Liver (tissue), 9 donors: Measurements from ENCODE around the gene MCFD2. TPM values are rescaled to one million over a fixed set of nuclear protein-coding genes. Genes with fewer than 3 reads are reported as not detected.

ENCODE experiments used
- DNase-seq: peaks from one replicate; pipeline ENCODE4 v3.0.0-alpha.2; 2017; ENCODE audit warnings: low spot score
- H3K27ac ChIP-seq, 2 donors: one replicate each; pipeline ENCODE4 v1.7.0; 2013; ENCODE audit warnings: inconsistent platforms in 2 of 2, low read length in 2 of 2, control low read depth in 1 of 2, low read depth in 1 of 2, mild to moderate bottlenecking in 1 of 2
- H3K27me3 ChIP-seq, 4 donors: one replicate each; pipeline versions ENCODE4 v1.6.1 to v1.7.0; 2013; ENCODE audit warnings: low read length in 3 of 4, inconsistent platforms in 1 of 4, mild to moderate bottlenecking in 1 of 4, moderate library complexity in 1 of 4; ENCODE audit not compliant: control insufficient read depth in 4 of 4, insufficient read depth in 4 of 4
- H3K36me3 ChIP-seq, 4 donors: one replicate each; pipeline versions ENCODE4 v1.6.1 to v1.7.0; 2013; ENCODE audit warnings: low read length in 3 of 4, mild to moderate bottlenecking in 3 of 4, low read depth in 1 of 4, moderate library complexity in 1 of 4; ENCODE audit not compliant: control insufficient read depth in 4 of 4, insufficient read depth in 3 of 4
- H3K4me1 ChIP-seq, 4 donors: one replicate each; pipeline versions ENCODE4 v1.6.1 to v1.7.0; 2013; ENCODE audit warnings: low read length in 3 of 4, mild to moderate bottlenecking in 3 of 4, moderate library complexity in 1 of 4; ENCODE audit not compliant: control insufficient read depth in 4 of 4, insufficient read depth in 4 of 4
- H3K4me3 ChIP-seq, 3 donors: one replicate each; pipeline versions ENCODE4 v1.6.1 to v1.7.0; 2013; ENCODE audit warnings: low read length in 3 of 3, control low read depth in 1 of 3, low read depth in 1 of 3, mild to moderate bottlenecking in 1 of 3
- H3K9ac ChIP-seq, 2 donors: one replicate each; pipeline ENCODE4 v1.7.0; 2013; ENCODE audit warnings: low read length in 2 of 2, mild to moderate bottlenecking in 2 of 2, moderate library complexity in 2 of 2, control low read depth in 1 of 2, low read depth in 1 of 2
- H3K9me3 ChIP-seq, 4 donors: one replicate each; pipeline versions ENCODE4 v1.6.1 to v1.7.0; 2013; ENCODE audit warnings: low read length in 3 of 4; ENCODE audit not compliant: control insufficient read depth in 4 of 4
- ATF3 ChIP-seq: IDR thresholded peaks from 2 replicates; pipeline ENCODE4 v1.6.1; 2016; ENCODE audit warnings: antibody characterized with exemption
- CTCF ChIP-seq: fragments of 150-350 bp; IDR thresholded peaks from 2 replicates; pipeline ENCODE4 v1.5.1; 2017; ENCODE audit warnings: improper control_type of control experiment, low read depth, low read length; ENCODE audit not compliant: missing input control
- EGR1 ChIP-seq, 2 donors: IDR thresholded peaks; 2 replicates each; pipeline ENCODE4 v1.6.1; 2016 to 2018; ENCODE audit warnings: antibody characterized with exemption in 2 of 2, low read depth in 2 of 2
- FOXA1 ChIP-seq: IDR thresholded peaks from 2 replicates; pipeline ENCODE4 v1.6.1; 2016; ENCODE audit warnings: antibody characterized with exemption
- FOXA2 ChIP-seq: IDR thresholded peaks from 2 replicates; pipeline ENCODE4 v1.6.1; 2016; ENCODE audit warnings: antibody characterized with exemption
- HNF4A ChIP-seq, 2 donors: conservative IDR thresholded peaks; 2 replicates each; pipeline ENCODE4 v1.6.1; 2016; ENCODE audit warnings: antibody characterized with exemption in 2 of 2, mild to moderate bottlenecking in 2 of 2
- NR2F2 ChIP-seq: IDR thresholded peaks from 2 replicates; pipeline ENCODE4 v1.6.1; 2016; ENCODE audit warnings: antibody characterized with exemption
- RAD21 ChIP-seq, 2 donors: IDR thresholded peaks; 2 replicates each; pipeline ENCODE4 v1.6.1; 2016; ENCODE audit warnings: antibody characterized with exemption in 2 of 2, mild to moderate bottlenecking in 2 of 2
- REST ChIP-seq: IDR thresholded peaks from 2 replicates; pipeline ENCODE4 v1.6.1; 2016; ENCODE audit warnings: antibody characterized with exemption, mild to moderate bottlenecking
- RXRA ChIP-seq, 2 donors: IDR thresholded peaks; 2 replicates each; pipeline ENCODE4 v1.6.1; 2017 to 2018; ENCODE audit warnings: antibody characterized with exemption in 2 of 2, mild to moderate bottlenecking in 1 of 2
- YY1 ChIP-seq: IDR thresholded peaks from 2 replicates; pipeline ENCODE4 v1.6.1; 2016; ENCODE audit warnings: antibody characterized with exemption, mild to moderate bottlenecking
- ZBTB33 ChIP-seq: IDR thresholded peaks from 2 replicates; pipeline ENCODE4 v1.6.1; 2016; ENCODE audit warnings: antibody characterized with exemption
- WGBS: extraction: QIAGEN DNeasy Blood & Tissue Kit; methylation state at CpG from one replicate; pipeline ENCODE4 v1.1.7; 2013; 5-methylcytosine and 5-hydroxymethylcytosine counted together
- polyA plus RNA-seq, 2 donors: library from polyadenylated mRNA; stranded (reverse) in 1 of 2; unstranded in 1 of 2; fragments of 200-250 nt in 1 of 2; fragments of >200 nt in 1 of 2; fragmentation: Nextera tagmentation in 1 of 2; extraction: Ambion mirVana in 1 of 2; gene quantifications; one replicate each; pipeline versions ENCODE4 v1.2.1 to v1.2.3, GENCODE V29; 2013 to 2015
- total RNA-seq, 2 donors: library from RNA; depleted of rRNA; stranded (reverse); fragments of >200 nt; gene quantifications; one replicate each; pipeline ENCODE4 v1.2.3, GENCODE V29; 2014
- donor health status: healthy.
- donor health status: healthy.
- donor health status: healthy.
- donor health status: healthy.
- donor health status: healthy.

MCFD2 gene
- total and polyA plus RNA-seq, 4 donors: 81.8 to 148 (median 129) TPM

- TF ChIP-seq REST: no peak
- no peak for TF ChIP-seq HNF4A (conservative IDR thresholded peaks at IDR 0.05)
- no peak for TF ChIP-seq EGR1 (IDR thresholded peaks at IDR 0.05; ENCODE audit: low read depth in 2 of 2)
These were observed 21.0 kb upstream of the MCFD2 start (continued) for GRCh38 chr2:46936566-46936965.

GRCh38 chr2:46935071-46935470, 19.5 kb upstream of the MCFD2 start:
- Histone ChIP-seq H3K4me1 (peaks cover 0 to 4% (median under 1%) of the 10 kb centered on the region in 4 donors), H3K9me3 (no peaks in the 10 kb centered on the region), H3K4me3 (no peak overlapping the region), H3K36me3 (no peaks in the 10 kb centered on the region), H3K9ac (no peak overlapping the region), H3K27ac (no peak overlapping the region), H3K27me3 (no peaks in the 10 kb centered on the region)
- no peak for DNase-seq
- TF ChIP-seq ATF3: no peak
- peak; percentile 7 to 9 for TF ChIP-seq HNF4A (conservative IDR thresholded peaks at IDR 0.05)
- 91% methylated on average over 5 of the region's 5 CpGs for whole genome bisulfite sequencing

- 97% methylated on average over 1 of the region's 1 CpG for WGBS
- Histone ChIP-seq H3K9me3 (no peaks in the 10 kb centered on the region), H3K27me3 (no peaks in the 10 kb centered on the region), H3K27ac (no peak overlapping the region), H3K4me3 (no peak overlapping the region), H3K9ac (no peak overlapping the region), H3K4me1 (no peaks in the 10 kb centered on the region), H3K36me3 (no peaks in the 10 kb centered on the region)
- no peak for DNase-seq
- TF ChIP-seq FOXA2 (no peak), FOXA1 (no peak), RAD21 (IDR thresholded peaks at IDR 0.05) (no peak), CTCF (no peak), ZBTB33 (no peak), EGR1 (IDR thresholded peaks at IDR 0.05; ENCODE audit: low read depth in 2 of 2) (no peak), NR2F2 (no peak), YY1 (no peak), REST (no peak), RXRA (IDR thresholded peaks at IDR 0.05) (no peak)
These were observed 14.0 kb upstream of the MCFD2 start for GRCh38 chr2:46929612-46930011.
